B cell (primary cell): Measurements from ENCODE around the gene L3MBTL4. TPM values are rescaled to one million over a fixed set of nuclear protein-coding genes. Genes with fewer than 3 reads are reported as not detected.

Experiments used
- ATAC-seq: fragments of 200-7000 bp; cut with Tn5 transposase; one replicate; pipeline ENCODE4 v1.10.0; 2021; ENCODE audit warnings: low read depth, mild to moderate bottlenecking, moderate number of reproducible peaks, moderate library complexity
- CTCF ChIA-PET: fragments of 350-600 bp; sonication (Branson Sonifier 250); formaldehyde crosslinking; loops from one replicate; lab custom pipeline; 2021; ENCODE audit warnings: antibody characterized with exemption, inconsistent platforms; lab: Charles Lee
- POLR2A ChIA-PET: fragments of 350-600 bp; sonication (Branson Sonifier 250); formaldehyde crosslinking; loops from one replicate; lab custom pipeline; 2021; ENCODE audit warnings: antibody characterized with exemption; lab: Charles Lee
- DNase-seq: peaks from one replicate; pipeline ENCODE4 v3.0.0; 2013
- H2AFZ ChIP-seq: 2 replicates; pipeline ENCODE4 v1.6.1; 2012; ENCODE audit warnings: mild to moderate bottlenecking, low read depth, low read length; ENCODE audit not compliant: insufficient read depth, poor library complexity, severe bottlenecking
- H3K27ac ChIP-seq, 2 donors: 1 replicate in 1 of 2; 2 replicates in 1 of 2; pipeline ENCODE4 v1.5.1; 2012 to 2013; ENCODE audit warnings: low read length in 2 of 2, mild to moderate bottlenecking in 2 of 2, moderate library complexity in 1 of 2
- H3K27me3 ChIP-seq, 4 experiments: fragments of 200-600 bp in 1 of 4; sonication (generic) in 1 of 4; replicated peaks in 1 of 4; 1 replicate in 2 of 4; 2 replicates in 2 of 4; pipeline versions ENCODE4 v1.6.1 to v1.7.0; 2013 to 2016; ENCODE audit warnings: low read length in 3 of 4, mild to moderate bottlenecking in 2 of 4, mixed read lengths in 1 of 4, moderate library complexity in 1 of 4; ENCODE audit not compliant: insufficient read depth in 4 of 4, control insufficient read depth in 3 of 4; ENCODE audit errors: control extremely low read depth in 1 of 4
- H3K36me3 ChIP-seq, 2 experiments: replicated peaks in 1 of 2; 1 replicate in 1 of 2; 2 replicates in 1 of 2; pipeline versions ENCODE4 v1.6.1 to v1.7.1; 2013; ENCODE audit warnings: low read length in 1 of 2; ENCODE audit not compliant: insufficient read depth in 2 of 2, control insufficient read depth in 1 of 2; ENCODE audit errors: control extremely low read depth in 1 of 2, extremely low read depth in 1 of 2
- H3K4me1 ChIP-seq, 2 donors: fragments of 200-600 bp in 1 of 2; sonication (generic) in 1 of 2; 1 replicate in 1 of 2; 2 replicates in 1 of 2; pipeline versions ENCODE4 v1.5.1 to v1.6.1; 2013 to 2017; ENCODE audit warnings: low read length in 2 of 2; ENCODE audit not compliant: control insufficient read depth in 2 of 2, insufficient read depth in 2 of 2
- H3K4me2 ChIP-seq: replicated peaks from 2 replicates; pipeline ENCODE3; 2012; ENCODE audit warnings: mild to moderate bottlenecking, low read depth, low read length; ENCODE audit not compliant: poor library complexity, severe bottlenecking
- H3K4me3 ChIP-seq, 5 experiments: fragments of 200-600 bp in 1 of 5; sonication (generic) in 1 of 5; 1 replicate in 3 of 5; 2 replicates in 2 of 5; pipeline versions ENCODE4 v1.5.1 to v1.7.0; 2011 to 2016; ENCODE audit warnings: low read length in 4 of 5, mild to moderate bottlenecking in 4 of 5, low read depth in 2 of 5, control low read depth in 1 of 5, moderate library complexity in 1 of 5; ENCODE audit not compliant: insufficient read depth in 1 of 5; ENCODE audit errors: control extremely low read depth in 1 of 5, extremely low read depth in 1 of 5
- H3K79me2 ChIP-seq: fragments of 200-600 bp; sonication (generic); one replicate; pipeline ENCODE4 v1.6.0; 2016; ENCODE audit warnings: low read length; ENCODE audit not compliant: control insufficient read depth, insufficient read depth
- H3K9ac ChIP-seq: fragments of 200-600 bp; sonication (generic); 2 replicates; pipeline ENCODE4 v1.6.1; 2017; ENCODE audit warnings: mild to moderate bottlenecking, low read length, moderate library complexity
- H3K9me3 ChIP-seq, 3 donors: one replicate each; pipeline versions ENCODE4 v1.6.1 to v1.7.1; 2013; ENCODE audit warnings: low read length in 2 of 3; ENCODE audit not compliant: control insufficient read depth in 2 of 3, insufficient read depth in 1 of 3; ENCODE audit errors: control extremely low read depth in 1 of 3
- H4K20me1 ChIP-seq: 2 replicates; pipeline ENCODE4 v1.6.0; 2012; ENCODE audit warnings: mild to moderate bottlenecking, low read length; ENCODE audit not compliant: insufficient read depth, control insufficient read depth, poor library complexity, severe bottlenecking
- H3K27ac Mint-ChIP-seq: one replicate; pipeline ENCODE4 v1.8.0; 2021; ENCODE audit warnings: mixed read lengths
- H3K27me3 Mint-ChIP-seq: one replicate; pipeline ENCODE4 v1.8.0; 2021; ENCODE audit warnings: mixed read lengths
- H3K4me1 Mint-ChIP-seq: one replicate; pipeline ENCODE4 v1.8.0; 2021; ENCODE audit warnings: mixed read lengths
- H3K4me3 Mint-ChIP-seq: one replicate; pipeline ENCODE4 v1.8.0; 2021; ENCODE audit warnings: mixed read lengths
- H3K9me3 Mint-ChIP-seq: one replicate; pipeline ENCODE4 v1.8.0; 2022; ENCODE audit warnings: mixed read lengths; ENCODE audit not compliant: insufficient read depth
- CTCF ChIP-seq: fragments of 200-600 bp; IDR thresholded peaks from one replicate; pipeline ENCODE4 v1.8.0; 2022; ENCODE audit warnings: antibody characterized with exemption, mild to moderate bottlenecking
- EZH2 ChIP-seq: IDR thresholded peaks from 2 replicates; pipeline ENCODE4 v1.6.1; 2012; ENCODE audit warnings: borderline replicate concordance, low read depth, mild to moderate bottlenecking, moderate library complexity, low read length; ENCODE audit not compliant: insufficient read depth, poor library complexity, severe bottlenecking
- WGBS: methylation state at CpG from one replicate; pipeline ENCODE4 v1.1.5; 2013; ENCODE audit warnings: missing lambda C conversion rate; ENCODE audit not compliant: insufficient coverage; 5-methylcytosine and 5-hydroxymethylcytosine counted together
- intact Hi-C: fragments of 100-400 bp; cut with micrococcal nuclease; formaldehyde crosslinking; loops from one replicate; pipeline ENCODE4 v1.10.0; 2022
- polyA plus RNA-seq: library from polyadenylated mRNA; depleted of rRNA; stranded (reverse); fragments of >200 nt; gene quantifications from 2 replicates; pipeline ENCODE4 v1.2.3, GENCODE V29; 2012
- total RNA-seq, 2 donors: library from RNA; stranded (reverse); fragments of 120-200 nt in 1 of 2; gene quantifications; 1 replicate in 1 of 2; 2 replicates in 1 of 2; pipeline versions ENCODE4 v1.2.3 to v1.2.4, GENCODE V29; 2013 to 2022

Gene L3MBTL4
- total and polyA plus RNA-seq, 2 donors (not counting 1 experiment from before 2014, with no cell fraction given), result 3.0 to 11.9 TPM

GRCh38 chr18:6297875-6298274, 116.8 kb downstream of the L3MBTL4 start:
- Histone ChIP-seq H3K9ac (no peak overlapping the region), H3K4me1 (peaks cover 0 to 4% of the 10 kb centered on the region in 2 donors), H4K20me1 (no peaks in the 10 kb centered on the region), H2AFZ (no peak overlapping the region), H3K27ac (no peak overlapping the region), H3K9me3 (no peaks in the 10 kb centered on the region), H3K27me3 (no peaks in the 10 kb centered on the region), H3K4me3 (no peak overlapping the region), H3K36me3 (peaks cover 0 to 5% of the 10 kb centered on the region in 2 experiments), H3K79me2 (no peaks in the 10 kb centered on the region), H3K4me2 (no peak overlapping the region)
- Mint-ChIP-seq H3K27ac (no peak overlapping the region), H3K4me3 (no peak overlapping the region), H3K27me3 (no peaks in the 10 kb centered on the region), H3K4me1 (peaks cover 5% of the 10 kb centered on the region), H3K9me3 (no peaks in the 10 kb centered on the region)
- no peak for TF ChIP-seq CTCF
- ATAC-seq (no peak), DNase-seq (no peak)
- CTCF ChIA-PET, result no interaction called here
- POLR2A ChIA-PET, result no interaction called here
- no CpG with 5 or more reads among the region's 2 CpGs for WGBS
- intact Hi-C loops, result no loop called here

- DNase-seq (no peak), ATAC-seq (no peak)
- H3K4me2 ChIP-seq, result no peak overlapping the region
- peaks cover 0 to 9% of the 10 kb centered on the region in 2 donors for H3K4me1 ChIP-seq
- H2AFZ ChIP-seq, result no peak overlapping the region
- no peak overlapping the region for H3K9ac ChIP-seq
- ChIA-PET CTCF (no interaction called here), POLR2A (no interaction called here)
- H3K9me3 ChIP-seq, result no peaks in the 10 kb centered on the region
- H3K4me1 Mint-ChIP-seq, result peaks cover 10% of the 10 kb centered on the region
- no peak overlapping the region for H3K4me3 ChIP-seq
- H3K27me3 ChIP-seq, result no peaks in the 10 kb centered on the region
- no peak overlapping the region for H3K27ac Mint-ChIP-seq
- H3K27ac ChIP-seq, result no peak overlapping the region
- TF ChIP-seq EZH2, result no peak
- no peaks in the 10 kb centered on the region for H4K20me1 ChIP-seq
- no peak overlapping the region for H3K4me3 Mint-ChIP-seq
- intact Hi-C loops, result no loop called here
- no peaks in the 10 kb centered on the region for H3K9me3 Mint-ChIP-seq
- H3K36me3 ChIP-seq, result no peaks in the 10 kb centered on the region
- 6% methylated on average over 2 of the region's 4 CpGs for WGBS
- no peaks in the 10 kb centered on the region for H3K79me2 ChIP-seq
- no peaks in the 10 kb centered on the region for H3K27me3 Mint-ChIP-seq
Observed at GRCh38 chr18:6294148-6294784, 120.4 kb downstream of the L3MBTL4 start.
